ENCODE data around the gene PHC2. TPM values are rescaled to one million over a fixed set of nuclear protein-coding genes. Genes with fewer than 3 reads are reported as not detected.
A peak's percentile ranks its signal among the peaks of the same experiment; 100 is the strongest.

Gene PHC2
- total and polyA plus RNA-seq, 9 of the 15 experiments (the other 6 are each of a cell fraction or from before 2014, with no cell fraction given): 3.1 to 67.6 (median 34.6) TPM

DNA sequence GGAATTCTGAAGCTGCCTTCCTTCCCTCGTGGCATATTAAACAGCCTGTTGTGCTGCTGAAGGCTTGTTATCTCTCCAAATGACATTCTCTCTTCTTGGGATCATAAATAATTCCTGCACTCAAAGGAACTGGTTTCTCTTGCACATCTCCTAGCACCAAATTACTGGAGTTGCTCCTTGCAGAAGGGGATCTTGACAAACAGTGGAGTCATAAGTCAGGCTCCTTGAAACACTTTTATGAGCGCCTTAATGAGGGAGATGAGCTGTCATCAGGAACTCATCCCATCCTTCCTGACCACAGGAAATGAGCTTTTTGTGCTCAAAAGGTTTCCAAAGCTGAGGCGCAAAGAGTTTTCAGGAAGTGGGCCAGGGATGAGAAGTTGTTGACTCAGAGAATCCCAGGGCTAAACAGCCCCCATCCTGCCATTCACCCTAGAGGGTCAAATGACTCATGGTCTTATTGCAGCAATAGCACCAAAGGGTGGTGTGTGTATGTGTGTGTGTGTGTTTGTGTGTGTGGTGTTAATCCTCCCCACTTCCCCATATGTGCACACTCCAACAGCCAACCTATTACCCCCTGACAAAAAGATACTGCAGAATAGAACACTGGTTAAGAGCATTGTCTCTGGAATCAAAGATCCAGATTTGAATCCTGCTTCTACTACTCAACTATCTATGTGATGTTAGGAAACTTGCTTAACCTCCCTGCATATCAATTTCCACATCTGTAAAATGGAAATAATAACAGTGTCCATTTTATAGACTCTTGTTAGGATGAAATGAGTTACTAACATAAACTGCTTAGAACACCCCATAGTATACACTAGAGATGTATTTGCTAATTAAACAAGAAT, 2.8 kb upstream of the PHC2 start (continued):
- TF ChIP-seq, protein P1, sequence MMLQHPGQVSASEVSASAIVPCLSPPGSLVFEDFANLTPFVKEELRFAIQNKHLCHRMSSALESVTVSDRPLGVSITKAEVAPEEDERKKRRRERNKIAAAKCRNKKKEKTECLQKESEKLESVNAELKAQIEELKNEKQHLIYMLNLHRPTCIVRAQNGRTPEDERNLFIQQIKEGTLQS (IDR thresholded peaks at IDR 0.05): peak; percentile 87
- TF ChIP-seq, protein P1 (CRISPR knock-in tag; conservative IDR thresholded peaks at IDR 0.05): no peak
- TF ChIP-seq FOXK2 (conservative IDR thresholded peaks at IDR 0.05 in 1 of 2, IDR thresholded peaks at IDR 0.05 in 1 of 2; ENCODE audit: low read depth in 2 of 2) (0 out of 4 replicates have a peak, but pooled peaks of 1 of the 2 experiments have one; percentile 39), C11orf30 (IDR thresholded peaks at IDR 0.05; ENCODE audit: low read depth) (no peak), MAZ (CRISPR knock-in tag; conservative IDR thresholded peaks at IDR 0.05 in 1 of 2, IDR thresholded peaks at IDR 0.05 in 1 of 2) (0 out of 4 replicates have a peak, but pooled peaks of 1 of the 2 experiments have one; percentile 36), BRD9 (IDR thresholded peaks at IDR 0.05; ENCODE audit: low read depth, partially characterized antibody) (no peak), DPF2 (IDR thresholded peaks at IDR 0.05) (peak; percentile 72), PHF21A (IDR thresholded peaks at IDR 0.05; ENCODE audit: borderline replicate concordance, low read depth) (no peak), POLR3G (IDR thresholded peaks at IDR 0.05; ENCODE audit: extremely low read depth, insufficient read length, insufficient replicate concordance) (no peak), MAFK (IDR thresholded peaks at IDR 0.05; ENCODE audit: low read length) (peak; percentile 37; the same call in 1 of the 2 replicates), HLTF (IDR thresholded peaks at IDR 0.05) (no peak), NR2C2 (CRISPR knock-in tag; IDR thresholded peaks at IDR 0.05) (no peak), NR2C2 (tag; IDR thresholded peaks at IDR 0.05) (peak; percentile 78; the same call in 1 of the 2 replicates), ZNF143 (CRISPR knock-in tag; IDR thresholded peaks at IDR 0.05) (no peak), ZNF507 (tag; conservative IDR thresholded peaks at IDR 0.05) (no peak), KDM5B (IDR thresholded peaks at IDR 0.05; ENCODE audit: insufficient replicate concordance, low read depth, low read length) (no peak), ZNF23 (CRISPR knock-in tag; IDR thresholded peaks at IDR 0.05) (no peak)
- TF ChIP-seq, protein P2, sequence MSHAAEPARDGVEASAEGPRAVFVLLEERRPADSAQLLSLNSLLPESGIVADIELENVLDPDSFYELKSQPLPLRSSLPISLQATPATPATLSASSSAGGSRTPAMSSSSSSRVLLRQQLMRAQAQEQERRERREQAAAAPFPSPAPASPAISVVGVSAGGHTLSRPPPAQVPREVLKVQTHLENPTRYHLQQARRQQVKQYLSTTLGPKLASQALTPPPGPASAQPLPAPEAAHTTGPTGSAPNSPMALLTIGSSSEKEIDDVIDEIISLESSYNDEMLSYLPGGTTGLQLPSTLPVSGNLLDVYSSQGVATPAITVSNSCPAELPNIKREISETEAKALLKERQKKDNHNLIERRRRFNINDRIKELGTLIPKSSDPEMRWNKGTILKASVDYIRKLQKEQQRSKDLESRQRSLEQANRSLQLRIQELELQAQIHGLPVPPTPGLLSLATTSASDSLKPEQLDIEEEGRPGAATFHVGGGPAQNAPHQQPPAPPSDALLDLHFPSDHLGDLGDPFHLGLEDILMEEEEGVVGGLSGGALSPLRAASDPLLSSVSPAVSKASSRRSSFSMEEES (CRISPR knock-in tag; IDR thresholded peaks at IDR 0.05): no peak

All from K562 (cell line).